Lung (tissue), 12 donors: ENCODE results near the gene L3MBTL4. TPM values are rescaled to one million over a fixed set of nuclear protein-coding genes. Genes with fewer than 3 reads are reported as not detected.

Experiments
- ATAC-seq: fragments of 200-7000 bp; cut with Tn5 transposase; one replicate; pipeline ENCODE4 v1.9.1; 2020; ENCODE audit warnings: moderate number of reproducible peaks; ENCODE audit not compliant: insufficient read depth, low FRiP score
- DNase-seq, 3 donors: peaks; one replicate each; pipeline ENCODE4 v3.0.0-alpha.2; 2013 to 2017
- H3K27ac ChIP-seq, 2 donors: one replicate each; pipeline ENCODE4 v1.5.1; 2013; ENCODE audit warnings: mild to moderate bottlenecking in 2 of 2, moderate library complexity in 2 of 2, control low read depth in 1 of 2, inconsistent platforms in 1 of 2, low read depth in 1 of 2, low read length in 1 of 2
- H3K27me3 ChIP-seq, 3 donors: one replicate each; pipeline ENCODE4 v1.5.1; 2013; ENCODE audit warnings: low read length in 2 of 3; ENCODE audit not compliant: control insufficient read depth in 3 of 3, insufficient read depth in 3 of 3
- H3K36me3 ChIP-seq, 4 donors: one replicate each; pipeline ENCODE4 v1.5.1; 2013; ENCODE audit warnings: low read length in 4 of 4, mild to moderate bottlenecking in 1 of 4, moderate library complexity in 1 of 4; ENCODE audit not compliant: control insufficient read depth in 4 of 4, insufficient read depth in 4 of 4
- H3K4me1 ChIP-seq, 5 donors: one replicate each; pipeline ENCODE4 v1.5.1; 2013; ENCODE audit warnings: low read length in 5 of 5, mild to moderate bottlenecking in 2 of 5, moderate library complexity in 1 of 5; ENCODE audit not compliant: control insufficient read depth in 5 of 5, insufficient read depth in 5 of 5
- H3K4me3 ChIP-seq: one replicate; pipeline ENCODE4 v1.5.1; 2013; ENCODE audit warnings: mild to moderate bottlenecking, control low read depth, moderate library complexity
- H3K9ac ChIP-seq, 2 donors: one replicate each; pipeline ENCODE4 v1.5.1; 2013; ENCODE audit warnings: low read length in 2 of 2, control low read depth in 1 of 2; ENCODE audit not compliant: insufficient read depth in 1 of 2
- H3K9me3 ChIP-seq, 4 donors: one replicate each; pipeline ENCODE4 v1.5.1; 2013; ENCODE audit warnings: low read length in 3 of 4, mild to moderate bottlenecking in 1 of 4, moderate library complexity in 1 of 4; ENCODE audit not compliant: control insufficient read depth in 4 of 4, insufficient read depth in 3 of 4
- WGBS, 2 donors: extraction: QIAGEN DNeasy Blood & Tissue Kit; methylation state at CpG; one replicate each; pipeline ENCODE4 v1.1.7; 2013; 5-methylcytosine and 5-hydroxymethylcytosine counted together
- polyA plus RNA-seq, 2 donors: library from polyadenylated mRNA; stranded (reverse); fragments of 200-250 nt; gene quantifications; one replicate each; pipeline ENCODE4 v1.2.1, GENCODE V29; 2013
- total RNA-seq, 2 donors: library from RNA; depleted of rRNA in 1 of 2; stranded (reverse); fragments of >200 nt in 1 of 2; gene quantifications; one replicate each; pipeline ENCODE4 v1.2.1, GENCODE V29; 2014 to 2021
- TF ChIP-seq, protein P1 (sequence below): IDR thresholded peaks from 2 replicates; pipeline ENCODE4 v1.5.1; 2012; ENCODE audit warnings: mild to moderate bottlenecking; ENCODE audit errors: control extremely low read depth, extremely low read depth
- donor health status: control.
- donor health status: control.
- donor health status: Bipolar disorder and iron deficiency.
- donor health status: healthy.
- donor health status: DM: yes; HTN: yes; CAD: no.

Gene L3MBTL4
- total and polyA plus RNA-seq, 4 donors = 2.8 to 16.8 (median 9.9) TPM

DNA sequence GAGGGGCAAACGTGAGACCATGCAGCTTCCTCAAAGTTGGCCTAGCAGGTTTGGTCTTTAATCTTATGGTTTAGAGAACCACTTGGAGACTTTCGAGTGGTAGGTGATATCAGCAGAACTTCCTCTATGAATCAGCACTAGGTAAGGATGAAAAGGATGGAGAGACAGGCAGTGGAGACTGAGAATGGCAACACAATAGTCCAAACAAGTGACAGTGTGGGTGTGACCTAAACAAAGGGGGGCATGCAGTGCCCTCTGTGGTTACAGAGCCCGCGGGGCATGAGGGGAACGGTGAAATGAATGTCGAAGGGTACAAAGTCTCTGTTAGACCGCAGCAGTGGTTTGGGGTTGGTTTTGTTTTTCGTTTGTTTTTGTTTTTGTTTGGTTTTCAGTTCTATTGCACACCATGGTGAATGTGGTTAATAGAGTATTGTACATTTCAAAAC lies 143.9 kb downstream of the L3MBTL4 start:
- H3K9ac ChIP-seq = no peak overlapping the region
- peaks cover 0 to 3% (median 0%) of the 10 kb centered on the region in 5 donors for H3K4me1 ChIP-seq
- no peak overlapping the region for H3K27ac ChIP-seq
- no peaks in the 10 kb centered on the region for H3K9me3 ChIP-seq
- DNase-seq (no peak), ATAC-seq (no peak)
- TF ChIP-seq, protein P1, sequence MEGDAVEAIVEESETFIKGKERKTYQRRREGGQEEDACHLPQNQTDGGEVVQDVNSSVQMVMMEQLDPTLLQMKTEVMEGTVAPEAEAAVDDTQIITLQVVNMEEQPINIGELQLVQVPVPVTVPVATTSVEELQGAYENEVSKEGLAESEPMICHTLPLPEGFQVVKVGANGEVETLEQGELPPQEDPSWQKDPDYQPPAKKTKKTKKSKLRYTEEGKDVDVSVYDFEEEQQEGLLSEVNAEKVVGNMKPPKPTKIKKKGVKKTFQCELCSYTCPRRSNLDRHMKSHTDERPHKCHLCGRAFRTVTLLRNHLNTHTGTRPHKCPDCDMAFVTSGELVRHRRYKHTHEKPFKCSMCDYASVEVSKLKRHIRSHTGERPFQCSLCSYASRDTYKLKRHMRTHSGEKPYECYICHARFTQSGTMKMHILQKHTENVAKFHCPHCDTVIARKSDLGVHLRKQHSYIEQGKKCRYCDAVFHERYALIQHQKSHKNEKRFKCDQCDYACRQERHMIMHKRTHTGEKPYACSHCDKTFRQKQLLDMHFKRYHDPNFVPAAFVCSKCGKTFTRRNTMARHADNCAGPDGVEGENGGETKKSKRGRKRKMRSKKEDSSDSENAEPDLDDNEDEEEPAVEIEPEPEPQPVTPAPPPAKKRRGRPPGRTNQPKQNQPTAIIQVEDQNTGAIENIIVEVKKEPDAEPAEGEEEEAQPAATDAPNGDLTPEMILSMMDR = no peak
- H3K4me3 ChIP-seq = no peak overlapping the region
- no peaks in the 10 kb centered on the region for H3K27me3 ChIP-seq
- no peaks in the 10 kb centered on the region for H3K36me3 ChIP-seq
- WGBS, 2 donors = 71 to 75% methylated on average over 8 of the region's 8 CpGs

DNA sequence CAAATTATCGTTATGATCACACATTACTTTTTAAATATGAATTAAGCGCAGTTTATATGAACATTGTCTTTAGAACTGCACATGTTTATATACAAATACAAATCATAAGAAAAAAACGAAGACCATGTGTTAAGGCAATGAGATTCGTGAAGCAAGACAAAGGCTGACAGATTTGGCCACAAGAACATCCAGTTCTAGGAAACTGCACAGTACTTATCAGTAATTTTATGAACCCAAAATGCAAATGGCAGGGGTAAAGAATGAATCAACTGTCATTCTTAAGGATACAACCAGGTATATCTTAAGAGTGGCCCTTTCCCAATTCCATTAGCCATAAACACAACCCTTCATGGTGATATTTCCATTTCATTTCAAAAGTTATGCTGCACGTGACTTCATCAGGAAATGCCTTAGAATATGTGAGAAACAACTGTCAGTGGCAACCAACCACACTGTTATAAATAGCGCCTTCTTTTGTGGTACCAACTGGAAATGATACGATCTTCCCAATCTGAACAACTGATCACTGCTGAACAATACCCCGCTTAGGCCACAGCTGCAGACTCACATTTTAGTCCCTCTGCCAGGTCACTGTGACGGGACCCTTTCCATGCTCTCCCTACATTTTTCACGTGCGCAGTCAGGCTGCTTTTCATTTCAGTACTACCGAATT lies 144.9 kb downstream of the L3MBTL4 start:
- no peak overlapping the region for H3K9ac ChIP-seq
- DNase-seq (no peak), ATAC-seq (no peak)
- H3K4me1 ChIP-seq = peaks cover 0 to 3% (median 0%) of the 10 kb centered on the region in 5 donors
- 73 to 82% methylated on average over 12 of the region's 12 CpGs for WGBS, 2 donors
- TF ChIP-seq, protein P1 = no peak
- H3K4me3 ChIP-seq = no peak overlapping the region
- no peaks in the 10 kb centered on the region for H3K36me3 ChIP-seq
- no peaks in the 10 kb centered on the region for H3K27me3 ChIP-seq
- no peak overlapping the region for H3K27ac ChIP-seq
- no peaks in the 10 kb centered on the region for H3K9me3 ChIP-seq

DNA sequence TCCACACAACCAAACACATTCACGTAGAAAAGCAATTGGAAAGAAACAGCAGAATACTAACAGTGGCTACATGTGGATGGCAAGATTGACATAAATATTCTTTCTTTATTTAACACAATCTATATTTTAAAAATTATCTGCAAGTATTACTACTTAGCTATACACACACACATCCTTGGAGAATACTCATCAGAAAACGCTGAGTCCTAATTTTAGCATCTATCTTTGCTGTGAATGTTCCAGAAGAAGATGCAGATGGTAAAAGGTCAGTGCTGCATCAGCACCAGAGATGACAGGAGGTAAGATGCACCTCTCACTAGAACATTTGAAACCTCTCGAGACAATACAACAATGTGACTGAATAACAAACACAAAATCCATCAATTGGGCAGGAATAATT lies 148.5 kb downstream of the L3MBTL4 start:
- no peak overlapping the region for H3K4me3 ChIP-seq
- peaks cover 0 to 3% (median 0%) of the 10 kb centered on the region in 5 donors for H3K4me1 ChIP-seq
- DNase-seq = no peak
- H3K9me3 ChIP-seq = peaks cover 0 to 2% (median 0%) of the 10 kb centered on the region in 4 donors
- TF ChIP-seq, protein P1 = no peak
- H3K9ac ChIP-seq = no peak overlapping the region
- no peak for ATAC-seq
- no peaks in the 10 kb centered on the region for H3K27me3 ChIP-seq
- 90 to 93% methylated on average over 3 of the region's 3 CpGs for WGBS, 2 donors
- H3K36me3 ChIP-seq = peaks cover 0 to 10% (median 0%) of the 10 kb centered on the region in 4 donors
- H3K27ac ChIP-seq = no peak overlapping the region
